Epithelial cell of proximal tubule (primary cell): ENCODE data around the gene CEBPA. TPM values are rescaled to one million over a fixed set of nuclear protein-coding genes. Genes with fewer than 3 reads are reported as not detected.

ENCODE experiments used
- DNase-seq: peaks from one replicate; pipeline ENCODE4 v3.0.0-alpha.2; 2011; ENCODE audit warnings: low read depth
- H3K4me3 ChIP-seq: 2 replicates; pipeline ENCODE4 v1.5.1; 2011; ENCODE audit warnings: low read depth, mild to moderate bottlenecking, low read length
- total RNA-seq: library from RNA; depleted of rRNA; stranded (reverse); fragments of >200 nt; gene quantifications from 2 replicates; pipeline ENCODE4 v1.2.3, GENCODE V29; 2015
- TF ChIP-seq, protein P1 (sequence below): conservative IDR thresholded peaks from 2 replicates; pipeline ENCODE4 v1.5.1; 2012; ENCODE audit warnings: low read depth, mild to moderate bottlenecking, low read length

Gene CEBPA
- total RNA-seq, 1 donor from 2014 or later: 2.9 TPM

DNA sequence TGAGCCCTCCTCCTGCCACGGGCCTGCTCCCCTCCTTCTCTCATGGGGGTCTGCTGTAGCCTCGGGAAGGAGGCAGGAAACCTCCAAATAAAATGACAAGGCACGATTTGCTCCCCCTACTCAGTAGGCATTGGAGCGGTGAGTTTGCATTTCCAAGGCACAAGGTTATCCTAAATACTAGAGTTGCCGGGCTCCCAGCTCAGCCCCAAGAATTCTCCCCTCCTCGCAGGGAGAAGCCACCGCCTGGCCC is 1.5 kb downstream of the CEBPA start:
- no peak for DNase-seq
- TF ChIP-seq, protein P1, sequence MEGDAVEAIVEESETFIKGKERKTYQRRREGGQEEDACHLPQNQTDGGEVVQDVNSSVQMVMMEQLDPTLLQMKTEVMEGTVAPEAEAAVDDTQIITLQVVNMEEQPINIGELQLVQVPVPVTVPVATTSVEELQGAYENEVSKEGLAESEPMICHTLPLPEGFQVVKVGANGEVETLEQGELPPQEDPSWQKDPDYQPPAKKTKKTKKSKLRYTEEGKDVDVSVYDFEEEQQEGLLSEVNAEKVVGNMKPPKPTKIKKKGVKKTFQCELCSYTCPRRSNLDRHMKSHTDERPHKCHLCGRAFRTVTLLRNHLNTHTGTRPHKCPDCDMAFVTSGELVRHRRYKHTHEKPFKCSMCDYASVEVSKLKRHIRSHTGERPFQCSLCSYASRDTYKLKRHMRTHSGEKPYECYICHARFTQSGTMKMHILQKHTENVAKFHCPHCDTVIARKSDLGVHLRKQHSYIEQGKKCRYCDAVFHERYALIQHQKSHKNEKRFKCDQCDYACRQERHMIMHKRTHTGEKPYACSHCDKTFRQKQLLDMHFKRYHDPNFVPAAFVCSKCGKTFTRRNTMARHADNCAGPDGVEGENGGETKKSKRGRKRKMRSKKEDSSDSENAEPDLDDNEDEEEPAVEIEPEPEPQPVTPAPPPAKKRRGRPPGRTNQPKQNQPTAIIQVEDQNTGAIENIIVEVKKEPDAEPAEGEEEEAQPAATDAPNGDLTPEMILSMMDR: no peak
- H3K4me3 ChIP-seq: no peak overlapping the region

- DNase-seq: no peak
- H3K4me3 ChIP-seq: no peak overlapping the region
- TF ChIP-seq, protein P1: no peak
Measured at GRCh38 chr19:33300009-33300893, 2.1 kb downstream of the CEBPA start.

DNA sequence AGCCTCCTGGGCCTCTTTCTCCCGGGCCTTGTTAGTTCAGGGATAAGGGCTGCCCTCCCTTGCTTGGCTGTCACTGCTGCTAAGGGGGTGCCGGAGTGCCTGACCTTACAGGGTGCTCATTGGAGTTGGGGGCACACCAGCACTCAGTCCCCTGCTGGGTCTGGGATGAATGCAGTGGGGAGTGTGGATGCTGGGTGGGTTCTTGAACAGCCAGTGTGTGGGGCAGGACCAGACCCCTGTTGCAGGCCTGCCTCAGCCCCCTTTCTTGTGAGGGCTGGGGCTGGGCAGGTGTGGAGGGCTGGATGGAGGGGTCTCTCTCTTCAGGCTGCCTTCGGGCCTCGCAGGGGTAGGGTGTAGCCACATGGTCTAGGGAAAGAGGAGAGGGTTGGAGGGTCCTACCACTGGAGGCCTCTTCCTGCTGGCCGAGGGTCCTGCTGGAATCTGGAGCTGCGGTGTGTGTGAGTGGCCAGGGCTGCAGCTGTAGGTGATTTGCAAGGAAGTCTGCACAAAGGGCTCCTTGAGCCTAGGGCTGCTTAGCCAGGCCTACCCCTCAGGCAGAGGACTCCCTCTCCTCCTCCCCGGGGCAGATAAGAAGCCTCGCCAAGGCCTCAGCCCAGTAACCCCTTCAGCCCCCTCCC is 3.2 kb downstream of the CEBPA start:
- no peak for DNase-seq
- no peak overlapping the region for H3K4me3 ChIP-seq
- TF ChIP-seq, protein P1: no peak

DNA sequence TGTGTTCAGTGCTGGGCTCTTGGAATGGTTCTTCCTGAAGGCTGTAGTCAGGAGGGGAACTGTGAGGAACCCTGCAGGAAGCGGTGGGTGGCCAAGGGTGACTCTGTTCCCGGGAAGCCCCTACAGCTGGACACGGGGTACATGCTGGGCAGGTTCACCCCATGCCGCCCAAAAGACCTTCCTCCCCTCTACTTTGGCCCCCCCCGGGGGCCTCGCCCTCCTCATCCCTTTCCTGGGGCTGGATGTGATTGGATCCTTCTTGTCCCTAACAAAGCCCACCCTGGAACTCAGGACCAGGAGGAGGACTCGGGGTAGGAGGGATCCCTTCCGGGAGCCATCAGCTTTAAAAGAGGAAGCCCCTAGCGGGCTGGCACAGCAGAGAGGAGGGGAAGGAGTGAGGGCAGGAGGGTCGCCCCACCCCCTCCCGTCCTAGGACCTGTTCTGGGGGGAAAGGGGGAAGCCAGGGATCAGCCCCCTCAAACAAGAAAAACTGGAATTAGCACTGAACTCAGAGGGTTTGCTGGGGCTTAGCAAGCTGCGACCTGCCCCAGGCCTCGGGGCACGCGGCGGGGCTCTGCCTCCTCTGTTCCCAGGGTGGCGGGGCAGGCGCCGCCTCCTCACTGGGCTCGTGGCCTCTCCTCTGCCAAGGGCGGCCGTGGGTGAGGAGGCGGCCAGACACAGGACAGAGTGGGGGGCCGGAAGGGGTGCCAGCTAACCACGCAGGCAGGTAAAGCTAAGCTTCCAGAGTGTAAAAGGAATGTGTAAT is 4.0 kb downstream of the CEBPA start:
- TF ChIP-seq, protein P1: no peak
- no peak for DNase-seq
- no peak overlapping the region for H3K4me3 ChIP-seq

DNA sequence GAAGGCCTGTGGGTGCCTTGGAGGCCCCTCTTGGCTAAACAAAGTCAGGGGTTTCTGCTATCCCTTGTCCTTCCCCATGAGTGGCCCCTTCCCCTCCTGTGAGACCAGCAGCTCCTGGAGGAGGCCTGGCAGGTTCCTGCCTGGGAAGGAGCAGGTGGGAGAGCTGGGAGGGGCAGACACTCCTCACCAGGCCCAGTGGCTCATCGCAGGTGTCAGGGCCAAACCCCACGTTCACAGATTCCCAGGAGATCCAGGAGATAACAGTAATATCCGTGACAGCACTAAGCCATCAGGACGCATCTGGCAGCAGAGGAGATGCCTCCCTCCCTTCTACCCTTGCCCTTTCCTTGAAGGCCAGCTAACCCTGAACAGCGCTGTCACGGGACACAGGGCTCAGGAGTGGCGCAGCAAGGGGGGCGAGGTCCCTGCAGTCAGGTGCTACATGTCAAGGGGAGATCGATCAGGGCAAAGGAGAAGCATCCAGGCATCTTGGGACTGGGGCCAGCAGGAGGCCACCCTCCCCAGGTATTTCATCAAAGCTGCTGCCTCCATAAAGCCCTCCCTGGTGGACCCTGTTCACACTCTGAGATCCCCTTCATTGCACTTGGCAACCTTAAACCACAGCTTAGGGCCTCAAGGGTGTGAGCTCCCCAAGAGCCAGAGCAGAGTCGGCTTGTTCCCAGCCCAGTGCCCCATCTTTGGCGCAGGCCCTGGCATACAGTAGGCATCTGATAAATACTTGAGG is 4.8 kb downstream of the CEBPA start:
- DNase-seq: no peak
- H3K4me3 ChIP-seq: no peak overlapping the region
- TF ChIP-seq, protein P1: no peak

DNA sequence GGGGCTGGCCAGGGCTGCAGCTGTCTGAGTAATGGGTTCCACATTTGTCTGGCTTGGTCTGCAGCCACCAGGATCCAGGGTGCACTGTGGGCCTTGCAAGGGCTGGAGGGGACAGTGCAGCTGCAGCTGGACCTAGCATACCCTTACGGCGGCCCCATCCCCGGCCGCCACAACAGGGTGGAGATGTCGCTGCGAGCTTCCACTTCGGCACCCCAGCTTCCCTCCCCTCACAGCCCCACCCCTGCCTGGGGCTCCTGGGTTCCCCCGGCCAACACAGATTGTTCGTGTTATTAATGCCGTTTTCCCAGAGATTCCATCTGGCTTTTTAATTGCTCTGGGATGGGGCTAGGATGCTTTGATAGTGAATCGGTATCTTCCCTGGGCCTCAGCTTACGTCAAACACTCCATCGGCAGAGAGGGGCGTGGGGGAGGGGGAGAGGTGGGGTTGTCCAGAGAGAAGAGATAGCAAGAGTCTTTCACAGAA is 5.8 kb downstream of the CEBPA start:
- no peak overlapping the region for H3K4me3 ChIP-seq
- DNase-seq: no peak
- TF ChIP-seq, protein P1: no peak
